PC-9 (cell line): ENCODE data around the gene CYP4F8. TPM values are rescaled to one million over a fixed set of nuclear protein-coding genes. Genes with fewer than 3 reads are reported as not detected.
A peak's percentile ranks its signal among the peaks of the same experiment; 100 is the strongest.

Experiments
- BruUV-seq: library from RNA; stranded (reverse); fragments of 400-500 nt; replicated peaks from 2 replicates; lab custom pipeline; 2021; lab: Mats Ljungman, UMichigan
- CTCF ChIA-PET: fragments of 300-600 bp; sonication (Branson Sonifier 250); formaldehyde crosslinking; loops from one replicate; lab custom pipeline; 2022; ENCODE audit warnings: antibody characterized with exemption; lab: Charles Lee
- POLR2A ChIA-PET: fragments of 300-600 bp; sonication (Branson Sonifier 250); formaldehyde crosslinking; loops from one replicate; lab custom pipeline; 2022; ENCODE audit warnings: antibody characterized with exemption; ENCODE audit not compliant: unreplicated experiment; lab: Charles Lee
- DNase-seq, 2 experiments: peaks; one replicate each; pipeline versions ENCODE4 v3.0.0 to v3.0.0-alpha.2; 2015 to 2022; ENCODE audit warnings: mixed read lengths in 1 of 2
- H2AFZ ChIP-seq: fragments of 200-600 bp; sonication (generic); 2 replicates; pipeline ENCODE4 v1.8.1; 2017; ENCODE audit warnings: antibody characterized with exemption
- H3F3A ChIP-seq: fragments of 200-600 bp; sonication (generic); 2 replicates; pipeline ENCODE4 v1.8.1; 2017; ENCODE audit warnings: antibody characterized with exemption, mild to moderate bottlenecking, low read depth; ENCODE audit not compliant: insufficient read depth
- H3K27ac ChIP-seq: fragments of 200-600 bp; sonication (generic); 2 replicates; pipeline ENCODE4 v1.6.1; 2016; ENCODE audit warnings: mixed run types
- H3K27me3 ChIP-seq: fragments of 200-600 bp; sonication (generic); 2 replicates; pipeline ENCODE4 v1.6.1; 2016; ENCODE audit warnings: low read depth, mixed run types; ENCODE audit not compliant: insufficient read depth
- H3K36me3 ChIP-seq: fragments of 200-600 bp; sonication (generic); 2 replicates; pipeline ENCODE4 v1.6.1; 2016; ENCODE audit warnings: low read depth, mixed run types
- H3K4me1 ChIP-seq: fragments of 200-600 bp; sonication (generic); replicated peaks from 2 replicates; pipeline ENCODE4 v1.6.1; 2016; ENCODE audit warnings: mixed run types; ENCODE audit not compliant: insufficient read depth
- H3K4me2 ChIP-seq: fragments of 200-600 bp; sonication (generic); 2 replicates; pipeline ENCODE4 v1.6.1; 2017; ENCODE audit warnings: mixed run types
- H3K4me3 ChIP-seq: fragments of 200-600 bp; sonication (generic); 2 replicates; pipeline ENCODE4 v1.6.1; 2016; ENCODE audit warnings: mixed run types
- H3K79me2 ChIP-seq: fragments of 200-600 bp; sonication (generic); 2 replicates; pipeline ENCODE4 v1.6.1; 2017; ENCODE audit warnings: low read depth, mixed run types
- H3K9me2 ChIP-seq: fragments of 200-600 bp; sonication (generic); 2 replicates; pipeline ENCODE4 v1.8.1; 2017; ENCODE audit warnings: mild to moderate bottlenecking; ENCODE audit not compliant: insufficient read depth
- H3K9me3 ChIP-seq: fragments of 200-600 bp; sonication (generic); 2 replicates; pipeline ENCODE4 v1.8.1; 2016; ENCODE audit warnings: low read depth; ENCODE audit not compliant: insufficient read depth
- H4K20me1 ChIP-seq: fragments of 200-600 bp; sonication (generic); 2 replicates; pipeline ENCODE4 v1.8.1; 2017; ENCODE audit not compliant: insufficient read depth
- CTCF ChIP-seq: fragments of 200-600 bp; sonication (generic); conservative IDR thresholded peaks from 2 replicates; pipeline ENCODE4 v1.6.1; 2017; ENCODE audit warnings: mixed run types, antibody characterized with exemption, mild to moderate bottlenecking, moderate library complexity
- EZH2 ChIP-seq: fragments of 200-600 bp; sonication (generic); IDR thresholded peaks from 2 replicates; pipeline ENCODE4 v1.8.0; 2017; ENCODE audit warnings: antibody characterized with exemption, low read depth
- intact Hi-C: fragments of 100-400 bp; cut with micrococcal nuclease; formaldehyde crosslinking; loops from one replicate; pipeline ENCODE4 v1.10.0; 2022; ENCODE audit not compliant: unreplicated experiment
- total RNA-seq: library from RNA; stranded (reverse); gene quantifications from 2 replicates; pipeline ENCODE4 v1.2.3, GENCODE V29; 2021

CYP4F8 gene
- total RNA-seq, 1 experiment from 2014 or later = not detected

GRCh38 chr19:15584095-15584494 lies 30.9 kb upstream of the CYP4F8 start:
- Histone ChIP-seq H3F3A (no peaks in the 10 kb centered on the region), H4K20me1 (no peaks in the 10 kb centered on the region), H2AFZ (no peak overlapping the region), H3K9me2 (no peaks in the 10 kb centered on the region), H3K27me3 (peaks cover 19% of the 10 kb centered on the region), H3K4me2 (no peak overlapping the region), H3K9me3 (no peaks in the 10 kb centered on the region), H3K36me3 (no peaks in the 10 kb centered on the region), H3K4me3 (no peak overlapping the region), H3K27ac (no peak overlapping the region), H3K79me2 (no peaks in the 10 kb centered on the region), H3K4me1 (no peaks in the 10 kb centered on the region)
- POLR2A ChIA-PET = no interaction called here
- CTCF ChIA-PET = no interaction called here
- no peak for TF ChIP-seq EZH2
- no peak for TF ChIP-seq CTCF
- BruUV-seq = no TSS peak
- DNase-seq = no peak
- intact Hi-C loops = loop anchor here (1.0 to 5.0 kb wide), 3 partner anchors 45 to 598 kb away; no protein-coding TSS in a partner anchor

- no peak for TF ChIP-seq EZH2
- peak; percentile 95 for TF ChIP-seq CTCF
- H3K4me2 ChIP-seq = no peak overlapping the region
- no peaks in the 10 kb centered on the region for H3K36me3 ChIP-seq
- H3F3A ChIP-seq = no peaks in the 10 kb centered on the region
- no peaks in the 10 kb centered on the region for H3K4me1 ChIP-seq
- DNase-seq = peak; percentile 68 to 78
- H3K4me3 ChIP-seq = no peak overlapping the region
- H3K27ac ChIP-seq = no peak overlapping the region
- no peak overlapping the region for H2AFZ ChIP-seq
- ChIA-PET CTCF (no interaction called here), POLR2A (no interaction called here)
- no peaks in the 10 kb centered on the region for H4K20me1 ChIP-seq
- H3K79me2 ChIP-seq = no peaks in the 10 kb centered on the region
- H3K9me2 ChIP-seq = no peaks in the 10 kb centered on the region
- H3K27me3 ChIP-seq = peaks cover 19% of the 10 kb centered on the region
- intact Hi-C loops = loop anchor here (1.0 to 5.0 kb wide), 3 partner anchors 44 to 598 kb away; no protein-coding TSS in a partner anchor
- BruUV-seq = no TSS peak
- H3K9me3 ChIP-seq = no peaks in the 10 kb centered on the region
Observed at GRCh38 chr19:15584541-15585115, 30.4 kb upstream of the CYP4F8 start.

- Histone ChIP-seq H3K4me2 (no peak overlapping the region), H3K9me2 (no peaks in the 10 kb centered on the region), H4K20me1 (no peaks in the 10 kb centered on the region), H3K4me3 (no peak overlapping the region), H3K9me3 (no peaks in the 10 kb centered on the region), H3K4me1 (no peaks in the 10 kb centered on the region; the same call in 1 of the 2 replicates), H2AFZ (no peak overlapping the region), H3K27ac (no peak overlapping the region), H3F3A (no peaks in the 10 kb centered on the region), H3K36me3 (no peaks in the 10 kb centered on the region), H3K79me2 (no peaks in the 10 kb centered on the region), H3K27me3 (no peaks in the 10 kb centered on the region)
- no TSS peak for BruUV-seq
- no peak for DNase-seq
- CTCF ChIA-PET = no interaction called here
- no peak for TF ChIP-seq EZH2
- TF ChIP-seq CTCF = no peak
- intact Hi-C loops = no loop called here
- POLR2A ChIA-PET = no interaction called here
Observed at GRCh38 chr19:15587663-15588062, 27.4 kb upstream of the CYP4F8 start.
